Muscle of arm (tissue), 12 donors: ENCODE results near the gene WDFY2. TPM values are rescaled to one million over a fixed set of nuclear protein-coding genes. Genes with fewer than 3 reads are reported as not detected.

Experiments used
- DNase-seq: peaks from one replicate; pipeline ENCODE4 v3.0.0-alpha.2; 2013
- polyA plus RNA-seq, 12 donors: library from polyadenylated mRNA; unstranded; fragments of 120-200 nt; gene quantifications; one replicate each; pipeline ENCODE4 v1.2.1, GENCODE V29; 2013; ENCODE audit not compliant: insufficient read length in 12 of 12

The WDFY2 gene
- polyA plus RNA-seq, 12 donors: 5.5 to 29.5 (median 9.5) TPM; not detected in 1

GRCh38 chr13:51767100-51767499, 182.8 kb downstream of the WDFY2 start:
- no peak for DNase-seq

GRCh38 chr13:51768378-51768921, 184.2 kb downstream of the WDFY2 start:
- DNase-seq: no peak

- DNase-seq: no peak
Measured at GRCh38 chr13:51768976-51769375, 184.7 kb downstream of the WDFY2 start.

- no peak for DNase-seq
Measured at GRCh38 chr13:51769455-51770127, 185.3 kb downstream of the WDFY2 start.

GRCh38 chr13:51770160-51770559, 185.9 kb downstream of the WDFY2 start:
- no peak for DNase-seq

- no peak for DNase-seq
Measured at GRCh38 chr13:51770681-51771417, 186.6 kb downstream of the WDFY2 start.

GRCh38 chr13:51771418-51772104, 187.3 kb downstream of the WDFY2 start:
- DNase-seq: no peak

GRCh38 chr13:51772105-51772455, 187.8 kb downstream of the WDFY2 start:
- no peak for DNase-seq

GRCh38 chr13:51772781-51773180, 188.5 kb downstream of the WDFY2 start:
- no peak for DNase-seq

GRCh38 chr13:51773515-51773914, 189.3 kb downstream of the WDFY2 start:
- DNase-seq: no peak

GRCh38 chr13:51776179-51776578, 191.9 kb downstream of the WDFY2 start:
- DNase-seq: no peak

GRCh38 chr13:51777921-51778320, 193.7 kb downstream of the WDFY2 start:
- DNase-seq: no peak

- no peak for DNase-seq
Measured at GRCh38 chr13:51778392-51778791, 194.1 kb downstream of the WDFY2 start.

- DNase-seq: no peak
Measured at GRCh38 chr13:51780099-51780498, 195.8 kb downstream of the WDFY2 start.

GRCh38 chr13:51781246-51782022, 197.2 kb downstream of the WDFY2 start:
- DNase-seq: no peak

GRCh38 chr13:51782026-51782710, 197.9 kb downstream of the WDFY2 start:
- DNase-seq: no peak

- DNase-seq: no peak
Measured at GRCh38 chr13:51783428-51784094, 199.3 kb downstream of the WDFY2 start.

GRCh38 chr13:51784097-51784496, 199.8 kb downstream of the WDFY2 start:
- DNase-seq: no peak

GRCh38 chr13:51785712-51786424, 201.6 kb downstream of the WDFY2 start:
- DNase-seq: no peak
